LNCaP clone FGC (cell line): ENCODE results near the gene CNTN6.
A peak's percentile ranks its signal among the peaks of the same experiment; 100 is the strongest.

Experiments
- DNase-seq: peaks from one replicate; pipeline ENCODE4 v3.0.0-alpha.2; 2011; ENCODE audit warnings: low read depth
- H3K4me3 ChIP-seq: 2 replicates; pipeline ENCODE4 v1.5.1; 2011; ENCODE audit warnings: mild to moderate bottlenecking, low read depth, low read length, control low read depth
- TF ChIP-seq, protein P1 (sequence below): IDR thresholded peaks from 2 replicates; pipeline ENCODE4 v1.5.1; 2012; ENCODE audit warnings: mild to moderate bottlenecking; ENCODE audit not compliant: control insufficient read depth, insufficient read depth; ENCODE audit errors: extremely low read depth

CNTN6 gene

DNA sequence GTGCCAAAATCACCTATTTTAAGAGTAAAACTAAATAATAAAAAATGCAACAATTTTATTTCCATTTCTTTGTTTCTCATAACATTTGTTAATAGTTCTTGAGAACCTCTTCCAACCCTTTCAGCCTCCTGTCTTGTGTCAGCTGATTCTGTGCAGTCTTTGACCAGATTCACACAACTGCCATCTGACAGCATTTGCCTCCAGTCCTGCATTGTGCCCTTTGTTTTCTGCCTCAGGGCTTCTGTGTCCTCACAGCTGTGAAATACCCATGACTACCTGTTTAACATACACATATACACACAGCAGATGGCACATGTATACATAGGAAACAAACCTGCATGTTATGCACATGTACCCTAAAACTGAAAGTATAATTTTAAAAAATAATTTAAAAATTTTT lies 13.2 kb upstream of the CNTN6 start:
- TF ChIP-seq, protein P1, sequence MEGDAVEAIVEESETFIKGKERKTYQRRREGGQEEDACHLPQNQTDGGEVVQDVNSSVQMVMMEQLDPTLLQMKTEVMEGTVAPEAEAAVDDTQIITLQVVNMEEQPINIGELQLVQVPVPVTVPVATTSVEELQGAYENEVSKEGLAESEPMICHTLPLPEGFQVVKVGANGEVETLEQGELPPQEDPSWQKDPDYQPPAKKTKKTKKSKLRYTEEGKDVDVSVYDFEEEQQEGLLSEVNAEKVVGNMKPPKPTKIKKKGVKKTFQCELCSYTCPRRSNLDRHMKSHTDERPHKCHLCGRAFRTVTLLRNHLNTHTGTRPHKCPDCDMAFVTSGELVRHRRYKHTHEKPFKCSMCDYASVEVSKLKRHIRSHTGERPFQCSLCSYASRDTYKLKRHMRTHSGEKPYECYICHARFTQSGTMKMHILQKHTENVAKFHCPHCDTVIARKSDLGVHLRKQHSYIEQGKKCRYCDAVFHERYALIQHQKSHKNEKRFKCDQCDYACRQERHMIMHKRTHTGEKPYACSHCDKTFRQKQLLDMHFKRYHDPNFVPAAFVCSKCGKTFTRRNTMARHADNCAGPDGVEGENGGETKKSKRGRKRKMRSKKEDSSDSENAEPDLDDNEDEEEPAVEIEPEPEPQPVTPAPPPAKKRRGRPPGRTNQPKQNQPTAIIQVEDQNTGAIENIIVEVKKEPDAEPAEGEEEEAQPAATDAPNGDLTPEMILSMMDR, result no peak
- no peak for DNase-seq
- no peak overlapping the region for H3K4me3 ChIP-seq

- DNase-seq, result no peak
- TF ChIP-seq, protein P1, result peak; percentile 82
- no peak overlapping the region for H3K4me3 ChIP-seq
Observed at GRCh38 chr3:1082108-1082507, 10.7 kb upstream of the CNTN6 start.

DNA sequence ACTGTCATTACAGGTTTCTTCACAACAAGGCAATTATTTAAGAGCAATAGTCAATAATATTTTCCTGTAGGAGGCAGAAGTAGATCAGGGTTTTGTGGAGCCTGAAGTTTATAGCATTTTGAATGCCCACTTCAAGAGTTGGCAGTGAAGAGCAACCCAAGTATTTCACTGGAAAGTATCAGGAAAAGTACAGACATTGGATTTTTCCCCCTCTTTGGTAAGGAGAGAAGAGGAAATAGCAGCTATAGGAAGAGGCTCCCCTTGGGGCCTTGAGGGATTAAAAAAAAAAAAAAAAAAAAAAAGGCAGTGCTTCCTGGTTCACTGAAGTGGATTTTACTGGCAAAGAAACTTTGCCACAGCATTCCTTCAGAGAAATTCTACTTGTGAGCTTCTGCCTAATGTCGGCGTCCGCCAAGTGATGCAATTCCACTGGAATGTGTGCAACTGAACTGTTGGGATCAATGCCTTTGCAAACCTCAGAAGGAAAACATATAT lies 5.7 kb upstream of the CNTN6 start:
- TF ChIP-seq, protein P1, result peak; percentile 24; the same call in 1 of the 2 replicates
- DNase-seq, result no peak
- H3K4me3 ChIP-seq, result no peak overlapping the region

GRCh38 chr3:1088503-1088902 lies 4.3 kb upstream of the CNTN6 start:
- DNase-seq, result no peak
- H3K4me3 ChIP-seq, result no peak overlapping the region
- TF ChIP-seq, protein P1, result no peak

- TF ChIP-seq, protein P1, result no peak
- no peak overlapping the region for H3K4me3 ChIP-seq
- no peak for DNase-seq
Observed at GRCh38 chr3:1091286-1091685, 1.5 kb upstream of the CNTN6 start.

- H3K4me3 ChIP-seq, result no peak overlapping the region
- DNase-seq, result no peak
- TF ChIP-seq, protein P1, result no peak
Observed at GRCh38 chr3:1092061-1092460, 763 bp upstream of the CNTN6 start.

GRCh38 chr3:1093217-1093616 lies 393 bp downstream of the CNTN6 start:
- TF ChIP-seq, protein P1, result no peak
- no peak overlapping the region for H3K4me3 ChIP-seq
- no peak for DNase-seq
